NB4 (cell line): ENCODE measurements around the gene PPM1L.

Experiments used
- MAX ChIP-seq: IDR thresholded peaks from 2 replicates; pipeline ENCODE4 v1.6.1; 2011; ENCODE audit warnings: low read depth, low read length
- POLR2A ChIP-seq: IDR thresholded peaks from 2 replicates; pipeline ENCODE4 v1.6.1; 2011; ENCODE audit warnings: mild to moderate bottlenecking; ENCODE audit not compliant: insufficient read length; ENCODE audit errors: extremely low read depth
- TF ChIP-seq, protein P1 (sequence below): IDR thresholded peaks from one replicate; pipeline ENCODE4 v1.5.1; 2012; ENCODE audit warnings: low read depth, low read length

- TF ChIP-seq, protein P1, sequence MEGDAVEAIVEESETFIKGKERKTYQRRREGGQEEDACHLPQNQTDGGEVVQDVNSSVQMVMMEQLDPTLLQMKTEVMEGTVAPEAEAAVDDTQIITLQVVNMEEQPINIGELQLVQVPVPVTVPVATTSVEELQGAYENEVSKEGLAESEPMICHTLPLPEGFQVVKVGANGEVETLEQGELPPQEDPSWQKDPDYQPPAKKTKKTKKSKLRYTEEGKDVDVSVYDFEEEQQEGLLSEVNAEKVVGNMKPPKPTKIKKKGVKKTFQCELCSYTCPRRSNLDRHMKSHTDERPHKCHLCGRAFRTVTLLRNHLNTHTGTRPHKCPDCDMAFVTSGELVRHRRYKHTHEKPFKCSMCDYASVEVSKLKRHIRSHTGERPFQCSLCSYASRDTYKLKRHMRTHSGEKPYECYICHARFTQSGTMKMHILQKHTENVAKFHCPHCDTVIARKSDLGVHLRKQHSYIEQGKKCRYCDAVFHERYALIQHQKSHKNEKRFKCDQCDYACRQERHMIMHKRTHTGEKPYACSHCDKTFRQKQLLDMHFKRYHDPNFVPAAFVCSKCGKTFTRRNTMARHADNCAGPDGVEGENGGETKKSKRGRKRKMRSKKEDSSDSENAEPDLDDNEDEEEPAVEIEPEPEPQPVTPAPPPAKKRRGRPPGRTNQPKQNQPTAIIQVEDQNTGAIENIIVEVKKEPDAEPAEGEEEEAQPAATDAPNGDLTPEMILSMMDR: no peak
- TF ChIP-seq POLR2A (no peak), MAX (no peak)
Measured at GRCh38 chr3:160773722-160774121, 17.7 kb downstream of the PPM1L start.
